Measurements from ENCODE around the gene KCNQ4. TPM values are rescaled to one million over a fixed set of nuclear protein-coding genes. Genes with fewer than 3 reads are reported as not detected.
A peak's percentile ranks its signal among the peaks of the same experiment; 100 is the strongest.

The KCNQ4 gene
- total RNA-seq, 1 donor from 2014 or later, result 9.0 TPM

Small RNA genes within 50 kb of the gene (small RNA-seq; reads per million reads assigned to genes)
- 9.4 reads per million, percentile 93 among the genes with 10 or more reads in this experiment for gene MIR30C1 (ENCODE audit: low replicate concordance)
- gene MIR30E (ENCODE audit: low replicate concordance), result 266 reads per million, percentile 98 among the genes with 10 or more reads in this experiment
- gene RN7SL326P (ENCODE audit: low replicate concordance), result not detected

Other genes with a start within 250 kb of the KCNQ4 start
- 1.7 TPM for gene RIMS3, start 118.1 kb upstream of the KCNQ4 start, total RNA-seq
- 51.2 TPM for gene NFYC, start 92.1 kb upstream of the KCNQ4 start, total RNA-seq
- gene CITED4, start 78.6 kb downstream of the KCNQ4 start, total RNA-seq, result 7.9 TPM
- gene CTPS1, start 195.9 kb downstream of the KCNQ4 start, total RNA-seq, result 22.2 TPM
- gene SLFNL1, start 237.9 kb downstream of the KCNQ4 start, total RNA-seq, result 1.1 TPM